Hepatocyte (in vitro differentiated cells): ENCODE measurements around the gene EFEMP2. TPM values are rescaled to one million over a fixed set of nuclear protein-coding genes. Genes with fewer than 3 reads are reported as not detected.

Experiments
- DNase-seq: peaks from one replicate; pipeline ENCODE4 v3.0.0-alpha.2; 2016; ENCODE audit warnings: low spot score
- H2AFZ ChIP-seq: fragments of 200-600 bp; sonication (generic); 2 replicates; pipeline ENCODE4 v1.6.0; 2016; ENCODE audit warnings: antibody characterized with exemption, mild to moderate bottlenecking
- H3K27ac ChIP-seq: fragments of 200-600 bp; sonication (generic); 2 replicates; pipeline ENCODE4 v1.5.1; 2016; ENCODE audit warnings: mild to moderate bottlenecking
- H3K27me3 ChIP-seq: fragments of 200-600 bp; sonication (generic); 2 replicates; pipeline ENCODE4 v1.6.1; 2016
- H3K36me3 ChIP-seq: fragments of 200-600 bp; sonication (generic); replicated peaks from 2 replicates; pipeline ENCODE4 v1.5.1; 2016; ENCODE audit warnings: low read depth; ENCODE audit not compliant: insufficient read depth
- H3K4me1 ChIP-seq: fragments of 200-600 bp; sonication (generic); 2 replicates; pipeline ENCODE4 v1.5.1; 2016; ENCODE audit warnings: mild to moderate bottlenecking, moderate library complexity; ENCODE audit not compliant: insufficient read depth
- H3K4me2 ChIP-seq: fragments of 200-600 bp; sonication (generic); 2 replicates; pipeline ENCODE4 v1.6.0; 2016
- H3K4me3 ChIP-seq: fragments of 200-600 bp; sonication (generic); 2 replicates; pipeline ENCODE4 v1.5.1; 2016; ENCODE audit warnings: mild to moderate bottlenecking
- H3K79me2 ChIP-seq: fragments of 200-600 bp; sonication (generic); 2 replicates; pipeline ENCODE4 v1.6.0; 2017; ENCODE audit warnings: mild to moderate bottlenecking
- H3K9me2 ChIP-seq: fragments of 200-600 bp; sonication (generic); replicated peaks from 2 replicates; pipeline ENCODE4 v1.6.0; 2017; ENCODE audit warnings: mild to moderate bottlenecking; ENCODE audit not compliant: insufficient read depth
- H3K9me3 ChIP-seq: fragments of 200-600 bp; sonication (generic); 2 replicates; pipeline ENCODE4 v1.5.1; 2016; ENCODE audit warnings: low read depth, mild to moderate bottlenecking
- H4K20me1 ChIP-seq: fragments of 200-600 bp; sonication (generic); 2 replicates; pipeline ENCODE4 v1.6.0; 2016; ENCODE audit warnings: mild to moderate bottlenecking; ENCODE audit not compliant: insufficient read depth, poor library complexity, severe bottlenecking
- EZH2 ChIP-seq: fragments of 200-600 bp; sonication (generic); IDR thresholded peaks from 2 replicates; pipeline ENCODE4 v1.6.1; 2016; ENCODE audit warnings: antibody characterized with exemption, mild to moderate bottlenecking, borderline replicate concordance
- EZH2phosphoT487 ChIP-seq: fragments of 200-600 bp; sonication (generic); IDR thresholded peaks from one replicate; pipeline ENCODE4 v1.6.1; 2018; ENCODE audit warnings: antibody characterized with exemption, mild to moderate bottlenecking, low read depth, moderate library complexity; ENCODE audit not compliant: unreplicated experiment, severe bottlenecking
- WGBS: methylation state at CpG from one replicate; pipeline ENCODE4 v1.1.6; 2016; ENCODE audit warnings: low lambda C conversion rate; ENCODE audit errors: missing lambda C conversion rate; 5-methylcytosine and 5-hydroxymethylcytosine counted together
- polyA plus RNA-seq: library from polyadenylated mRNA; unstranded; fragments of >200 nt; fragmentation: Nextera tagmentation; extraction: Ambion mirVana; gene quantifications from 2 replicates; pipeline ENCODE4 v1.2.1, GENCODE V29; 2016
- total RNA-seq: library from RNA; depleted of rRNA; stranded (reverse); fragments of >200 nt; gene quantifications from 2 replicates; pipeline ENCODE4 v1.2.3, GENCODE V29; 2014
- TF ChIP-seq, protein P1 (sequence below): fragments of 200-600 bp; sonication (generic); IDR thresholded peaks from 2 replicates; pipeline ENCODE4 v1.5.1; 2016; ENCODE audit warnings: antibody characterized with exemption, mild to moderate bottlenecking; ENCODE audit not compliant: poor library complexity

Gene EFEMP2
- total and polyA plus RNA-seq, 2 experiments from 2014 or later, result 65.2 to 197 TPM

- Histone ChIP-seq H3K36me3 (no peaks in the 10 kb centered on the region), H2AFZ (no peak within 1 kb of the TSS), H3K4me2 (no peak within 1 kb of the TSS), H4K20me1 (no peaks in the 10 kb centered on the region), H3K79me2 (no peaks in the 10 kb centered on the region), H3K4me1 (no peaks in the 10 kb centered on the region), H3K9me2 (no peaks in the 10 kb centered on the region), H3K4me3 (no peak within 1 kb of the TSS), H3K9me3 (no peaks in the 10 kb centered on the region), H3K27me3 (no peaks in the 10 kb centered on the region), H3K27ac (no peak within 1 kb of the TSS)
- 82% methylated on average over 7 of the region's 7 CpGs for WGBS
- DNase-seq, result no peak
- no peak for TF ChIP-seq EZH2
- TF ChIP-seq, protein P1, sequence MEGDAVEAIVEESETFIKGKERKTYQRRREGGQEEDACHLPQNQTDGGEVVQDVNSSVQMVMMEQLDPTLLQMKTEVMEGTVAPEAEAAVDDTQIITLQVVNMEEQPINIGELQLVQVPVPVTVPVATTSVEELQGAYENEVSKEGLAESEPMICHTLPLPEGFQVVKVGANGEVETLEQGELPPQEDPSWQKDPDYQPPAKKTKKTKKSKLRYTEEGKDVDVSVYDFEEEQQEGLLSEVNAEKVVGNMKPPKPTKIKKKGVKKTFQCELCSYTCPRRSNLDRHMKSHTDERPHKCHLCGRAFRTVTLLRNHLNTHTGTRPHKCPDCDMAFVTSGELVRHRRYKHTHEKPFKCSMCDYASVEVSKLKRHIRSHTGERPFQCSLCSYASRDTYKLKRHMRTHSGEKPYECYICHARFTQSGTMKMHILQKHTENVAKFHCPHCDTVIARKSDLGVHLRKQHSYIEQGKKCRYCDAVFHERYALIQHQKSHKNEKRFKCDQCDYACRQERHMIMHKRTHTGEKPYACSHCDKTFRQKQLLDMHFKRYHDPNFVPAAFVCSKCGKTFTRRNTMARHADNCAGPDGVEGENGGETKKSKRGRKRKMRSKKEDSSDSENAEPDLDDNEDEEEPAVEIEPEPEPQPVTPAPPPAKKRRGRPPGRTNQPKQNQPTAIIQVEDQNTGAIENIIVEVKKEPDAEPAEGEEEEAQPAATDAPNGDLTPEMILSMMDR, result no peak
- TF ChIP-seq EZH2phosphoT487, result no peak
Measured at GRCh38 chr11:65879617-65880016, 7.0 kb upstream of the EFEMP2 start, which contains the start of gene CTSW. Gene CTSW (plus strand): TSS chr11:65879837. CDS start chr11:65879855, 18 bp downstream.

DNA sequence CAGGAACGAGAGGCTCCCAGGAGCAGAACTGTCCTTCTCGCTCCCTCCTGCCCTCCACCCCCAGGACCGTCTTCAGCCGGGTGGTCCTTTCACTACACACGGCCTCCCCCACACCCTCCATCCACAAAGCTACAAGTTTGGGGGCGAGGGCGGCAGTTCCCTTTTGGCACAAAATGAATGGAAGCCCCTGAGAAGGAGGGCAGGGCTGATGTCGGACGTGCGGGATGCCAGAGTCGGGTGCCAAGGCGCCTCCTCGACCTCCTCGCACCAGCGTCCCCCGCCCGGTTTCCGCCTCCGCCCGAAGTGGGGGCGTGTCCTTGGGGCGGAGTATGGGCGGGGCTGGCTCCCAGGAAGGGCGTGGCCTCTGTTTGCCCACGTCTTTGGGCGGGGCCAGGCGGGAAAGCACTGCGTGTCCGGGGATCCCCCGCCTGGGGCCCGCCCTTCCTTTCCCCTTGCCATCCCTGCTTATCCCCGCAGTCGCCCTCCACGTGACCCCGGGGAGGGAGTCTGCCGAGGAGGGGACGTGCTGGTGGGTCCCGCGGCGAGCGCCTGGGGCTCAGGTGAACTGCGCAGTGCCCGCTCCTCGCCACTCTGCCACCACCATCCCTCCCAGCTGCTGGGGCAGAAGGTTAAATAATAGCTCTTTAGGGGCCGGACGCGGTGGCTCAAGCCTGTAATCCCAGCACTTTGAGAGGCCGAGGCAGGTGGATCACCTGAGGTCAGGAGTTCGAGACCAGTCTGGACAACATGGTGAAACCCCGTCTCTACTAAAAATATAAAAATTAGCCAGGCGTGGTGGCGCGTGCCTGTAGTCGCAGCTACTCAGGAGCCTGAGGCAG, 937 bp upstream of the EFEMP2 start:
- peak overlapping the region; percentile 58 for H3K4me3 ChIP-seq
- no peaks in the 10 kb centered on the region for H3K4me1 ChIP-seq
- no peaks in the 10 kb centered on the region for H3K9me2 ChIP-seq
- no peaks in the 10 kb centered on the region for H3K27me3 ChIP-seq
- H3K27ac ChIP-seq, result peak overlapping the region; percentile 80
- no peaks in the 10 kb centered on the region for H4K20me1 ChIP-seq
- peak overlapping the region; percentile 52 for H2AFZ ChIP-seq
- H3K4me2 ChIP-seq, result peak overlapping the region; percentile 99
- DNase-seq, result peak; percentile 98
- WGBS, result 15% methylated on average over 39 of the region's 54 CpGs
- H3K79me2 ChIP-seq, result no peaks in the 10 kb centered on the region
- TF ChIP-seq EZH2phosphoT487 (no peak), EZH2 (no peak)
- TF ChIP-seq, protein P1, result no peak
- no peaks in the 10 kb centered on the region for H3K9me3 ChIP-seq
- H3K36me3 ChIP-seq, result no peaks in the 10 kb centered on the region

- Histone ChIP-seq H3K9me3 (no peaks in the 10 kb centered on the region), H3K4me3 (peak overlapping the region; percentile 58), H2AFZ (peak overlapping the region; percentile 52), H3K36me3 (no peaks in the 10 kb centered on the region), H4K20me1 (no peaks in the 10 kb centered on the region), H3K27ac (peak overlapping the region; percentile 65), H3K27me3 (no peaks in the 10 kb centered on the region), H3K4me1 (no peaks in the 10 kb centered on the region), H3K4me2 (peak overlapping the region; percentile 99), H3K79me2 (no peaks in the 10 kb centered on the region), H3K9me2 (no peaks in the 10 kb centered on the region)
- TF ChIP-seq EZH2 (no peak), EZH2phosphoT487 (no peak)
- TF ChIP-seq, protein P1, result no peak
- WGBS, result 31% methylated on average over 18 of the region's 26 CpGs
- peak; percentile 68 for DNase-seq
Measured at GRCh38 chr11:65871811-65872548, 620 bp downstream of the EFEMP2 start.
